Type B pancreatic cell (in vitro differentiated cells): ENCODE results near the gene AOPEP. TPM values are rescaled to one million over a fixed set of nuclear protein-coding genes. Genes with fewer than 3 reads are reported as not detected.
A peak's percentile ranks its signal among the peaks of the same experiment; 100 is the strongest.

ENCODE experiments used
- DNase-seq: peaks from one replicate; pipeline ENCODE4 v3.0.0; 2021; ENCODE audit warnings: mixed read lengths; ENCODE audit not compliant: unreplicated experiment; ENCODE audit errors: extremely low spot score
- H3K27ac Mint-ChIP-seq: 2 replicates; pipeline ENCODE4 v1.8.0; 2021; ENCODE audit warnings: mild to moderate bottlenecking, mixed read lengths
- H3K27me3 Mint-ChIP-seq: 2 replicates; pipeline ENCODE4 v1.8.0; 2021; ENCODE audit warnings: mixed read lengths
- H3K36me3 Mint-ChIP-seq: 2 replicates; pipeline ENCODE4 v1.8.0; 2021; ENCODE audit warnings: mixed read lengths
- H3K4me1 Mint-ChIP-seq: one replicate; pipeline ENCODE4 v1.8.0; 2021; ENCODE audit warnings: mixed read lengths; ENCODE audit not compliant: unreplicated experiment
- H3K4me3 Mint-ChIP-seq: 2 replicates; pipeline ENCODE4 v1.8.0; 2021; ENCODE audit warnings: mild to moderate bottlenecking, mixed read lengths
- H3K9me3 Mint-ChIP-seq: 2 replicates; pipeline ENCODE4 v1.8.0; 2021; ENCODE audit warnings: mixed read lengths
- CTCF ChIP-seq: fragments of 200-600 bp; sonication (generic); conservative IDR thresholded peaks from 2 replicates; pipeline ENCODE4 v1.5.0; 2021; ENCODE audit warnings: antibody characterized with exemption, mild to moderate bottlenecking
- total RNA-seq: library from RNA; stranded (reverse); gene quantifications from 2 replicates; pipeline ENCODE4 v1.2.1, GENCODE V29; 2021; ENCODE audit warnings: low replicate concordance

Gene AOPEP
- total RNA-seq, 1 donor from 2014 or later, result 89.3 TPM

DNA sequence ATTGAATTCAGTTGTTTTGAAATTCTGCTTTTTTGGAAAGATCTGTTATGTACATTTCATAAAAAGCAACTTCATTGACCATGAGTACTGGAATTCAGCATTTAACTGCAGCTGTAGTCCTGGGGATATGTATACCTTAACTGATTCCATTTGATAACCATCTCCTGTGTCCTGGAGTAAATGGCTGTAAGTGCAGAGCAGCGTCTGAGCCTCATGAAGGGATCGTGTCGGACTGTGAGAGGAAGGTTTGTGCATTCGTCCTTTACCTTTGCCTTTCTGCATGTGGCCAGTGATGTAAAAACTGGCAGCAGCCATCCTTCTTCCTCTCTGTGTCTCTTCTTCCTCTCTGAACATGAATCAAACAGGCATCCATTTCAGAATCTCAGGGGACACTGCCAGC lies 303.8 kb downstream of the AOPEP start:
- peak overlapping the region; percentile 72 for H3K27ac Mint-ChIP-seq
- H3K4me1 Mint-ChIP-seq, result peaks cover 68% of the 10 kb centered on the region
- H3K36me3 Mint-ChIP-seq, result peaks cover 28% of the 10 kb centered on the region
- H3K9me3 Mint-ChIP-seq, result no peaks in the 10 kb centered on the region
- no peak overlapping the region for H3K4me3 Mint-ChIP-seq
- TF ChIP-seq CTCF, result no peak
- H3K27me3 Mint-ChIP-seq, result no peaks in the 10 kb centered on the region
- DNase-seq, result no peak

GRCh38 chr9:95030920-95031642 lies 304.6 kb downstream of the AOPEP start:
- Mint-ChIP-seq H3K36me3 (peaks cover 27% of the 10 kb centered on the region), H3K9me3 (no peaks in the 10 kb centered on the region), H3K27me3 (no peaks in the 10 kb centered on the region), H3K27ac (peak overlapping the region; percentile 72), H3K4me1 (peaks cover 61% of the 10 kb centered on the region), H3K4me3 (no peak overlapping the region)
- TF ChIP-seq CTCF, result no peak
- DNase-seq, result no peak

- Mint-ChIP-seq H3K9me3 (no peaks in the 10 kb centered on the region), H3K27me3 (no peaks in the 10 kb centered on the region), H3K4me1 (peaks cover 59% of the 10 kb centered on the region), H3K27ac (peak overlapping the region; percentile 46), H3K36me3 (peaks cover 26% of the 10 kb centered on the region), H3K4me3 (peak overlapping the region; percentile 18)
- DNase-seq, result no peak
- no peak for TF ChIP-seq CTCF
Observed at GRCh38 chr9:95031711-95032461, 305.4 kb downstream of the AOPEP start.

DNA sequence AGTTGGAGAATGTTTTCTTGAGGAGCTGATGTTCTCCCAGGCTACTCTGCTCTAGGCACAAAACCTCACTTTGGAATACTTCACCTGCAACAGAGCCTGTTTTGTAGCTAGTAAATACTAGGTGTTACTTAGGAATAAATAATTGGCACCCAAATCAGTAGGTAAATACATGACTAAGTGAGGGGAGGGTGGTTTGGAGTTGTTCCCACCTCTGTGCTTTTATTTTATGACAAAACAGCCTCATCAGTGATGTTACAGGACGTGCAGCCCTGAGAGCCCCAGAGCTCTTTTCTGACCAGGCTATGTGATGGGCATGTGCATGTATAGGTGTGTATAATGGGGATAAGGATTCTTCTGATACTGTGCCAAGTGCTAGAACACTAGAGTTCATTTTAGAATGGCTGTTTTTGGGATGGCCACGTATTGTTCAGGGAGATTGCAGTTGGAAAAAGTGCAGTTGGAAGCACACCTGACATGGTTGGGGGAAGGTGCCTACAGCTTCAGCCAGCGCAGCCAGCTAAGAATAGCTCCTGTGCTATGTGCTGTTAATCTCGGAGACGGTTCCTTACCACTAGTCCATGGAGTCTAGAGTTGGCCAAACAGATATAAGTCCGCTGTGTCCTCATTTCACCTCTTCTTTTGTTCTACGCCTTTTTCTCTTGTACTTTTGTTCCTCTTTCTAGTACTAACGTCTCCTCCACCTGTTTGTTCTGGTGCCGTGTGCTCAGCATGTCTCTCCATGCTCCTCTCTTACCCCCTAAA lies 306.3 kb downstream of the AOPEP start:
- Mint-ChIP-seq H3K9me3 (no peaks in the 10 kb centered on the region), H3K4me3 (peak overlapping the region; percentile 48), H3K27me3 (no peaks in the 10 kb centered on the region), H3K36me3 (peaks cover 32% of the 10 kb centered on the region), H3K4me1 (peaks cover 63% of the 10 kb centered on the region), H3K27ac (peak overlapping the region; percentile 46)
- no peak for DNase-seq
- no peak for TF ChIP-seq CTCF

- peaks cover 44% of the 10 kb centered on the region for H3K36me3 Mint-ChIP-seq
Observed at GRCh38 chr9:95035846-95036245, 309.3 kb downstream of the AOPEP start.

More at GRCh38 chr9:95035846-95036245, 309.3 kb downstream of the AOPEP start:
- H3K27me3 Mint-ChIP-seq, result no peaks in the 10 kb centered on the region
- no peaks in the 10 kb centered on the region for H3K9me3 Mint-ChIP-seq
- no peak overlapping the region for H3K27ac Mint-ChIP-seq
- H3K4me3 Mint-ChIP-seq, result no peak overlapping the region
- no peak for TF ChIP-seq CTCF
- H3K4me1 Mint-ChIP-seq, result peaks cover 54% of the 10 kb centered on the region
- no peak for DNase-seq
